Brain microvascular endothelial cell (primary cell): ENCODE results near the gene CLSTN1.

ENCODE experiments used
- DNase-seq: peaks from one replicate; pipeline ENCODE4 v3.0.0-alpha.2; 2020
- H3K27ac ChIP-seq: fragments of 250-450 bp; sonication (Bioruptor Pico); 2 replicates; pipeline ENCODE4 v1.5.1; 2020; ENCODE audit warnings: mild to moderate bottlenecking, moderate library complexity
- H3K27me3 ChIP-seq: fragments of 250-450 bp; sonication (Bioruptor Pico); replicated peaks from 2 replicates; pipeline ENCODE4 v1.5.1; 2020; ENCODE audit warnings: mild to moderate bottlenecking
- H3K36me3 ChIP-seq: fragments of 250-450 bp; sonication (Bioruptor Pico); replicated peaks from 2 replicates; pipeline ENCODE4 v1.5.1; 2020; ENCODE audit warnings: mild to moderate bottlenecking
- H3K4me3 ChIP-seq: 2 replicates; pipeline ENCODE4 v1.5.1; 2011; ENCODE audit warnings: low read depth, mild to moderate bottlenecking, control low read depth, low read length, moderate library complexity
- in situ Hi-C: cut with HindIII; loops from 2 replicates; pipeline ENCODE4 v1.10.0; 2017; ENCODE audit warnings: low sequenced_read_pairs, low pct_ligation_motif_present
- TF ChIP-seq, protein P1 (sequence below): IDR thresholded peaks from 2 replicates; pipeline ENCODE4 v1.5.1; 2011; ENCODE audit warnings: low read depth, mild to moderate bottlenecking, moderate library complexity, low read length, control low read depth, inconsistent platforms; ENCODE audit errors: missing control alignments

The CLSTN1 gene

GRCh38 chr1:9863371-9863770 is 39.6 kb upstream of the CLSTN1 start:
- in situ Hi-C loops: no loop called here
- Histone ChIP-seq H3K27me3 (no peaks in the 10 kb centered on the region), H3K27ac (no peak overlapping the region), H3K4me3 (no peak overlapping the region), H3K36me3 (no peaks in the 10 kb centered on the region)
- TF ChIP-seq, protein P1, sequence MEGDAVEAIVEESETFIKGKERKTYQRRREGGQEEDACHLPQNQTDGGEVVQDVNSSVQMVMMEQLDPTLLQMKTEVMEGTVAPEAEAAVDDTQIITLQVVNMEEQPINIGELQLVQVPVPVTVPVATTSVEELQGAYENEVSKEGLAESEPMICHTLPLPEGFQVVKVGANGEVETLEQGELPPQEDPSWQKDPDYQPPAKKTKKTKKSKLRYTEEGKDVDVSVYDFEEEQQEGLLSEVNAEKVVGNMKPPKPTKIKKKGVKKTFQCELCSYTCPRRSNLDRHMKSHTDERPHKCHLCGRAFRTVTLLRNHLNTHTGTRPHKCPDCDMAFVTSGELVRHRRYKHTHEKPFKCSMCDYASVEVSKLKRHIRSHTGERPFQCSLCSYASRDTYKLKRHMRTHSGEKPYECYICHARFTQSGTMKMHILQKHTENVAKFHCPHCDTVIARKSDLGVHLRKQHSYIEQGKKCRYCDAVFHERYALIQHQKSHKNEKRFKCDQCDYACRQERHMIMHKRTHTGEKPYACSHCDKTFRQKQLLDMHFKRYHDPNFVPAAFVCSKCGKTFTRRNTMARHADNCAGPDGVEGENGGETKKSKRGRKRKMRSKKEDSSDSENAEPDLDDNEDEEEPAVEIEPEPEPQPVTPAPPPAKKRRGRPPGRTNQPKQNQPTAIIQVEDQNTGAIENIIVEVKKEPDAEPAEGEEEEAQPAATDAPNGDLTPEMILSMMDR: no peak
- no peak for DNase-seq

- no peaks in the 10 kb centered on the region for H3K36me3 ChIP-seq
- TF ChIP-seq, protein P1: no peak
- no peak overlapping the region for H3K27ac ChIP-seq
- in situ Hi-C loops: no loop called here
- H3K27me3 ChIP-seq: no peaks in the 10 kb centered on the region
- no peak overlapping the region for H3K4me3 ChIP-seq
- DNase-seq: no peak
Observed at GRCh38 chr1:9861360-9861759, 37.6 kb upstream of the CLSTN1 start.

DNA sequence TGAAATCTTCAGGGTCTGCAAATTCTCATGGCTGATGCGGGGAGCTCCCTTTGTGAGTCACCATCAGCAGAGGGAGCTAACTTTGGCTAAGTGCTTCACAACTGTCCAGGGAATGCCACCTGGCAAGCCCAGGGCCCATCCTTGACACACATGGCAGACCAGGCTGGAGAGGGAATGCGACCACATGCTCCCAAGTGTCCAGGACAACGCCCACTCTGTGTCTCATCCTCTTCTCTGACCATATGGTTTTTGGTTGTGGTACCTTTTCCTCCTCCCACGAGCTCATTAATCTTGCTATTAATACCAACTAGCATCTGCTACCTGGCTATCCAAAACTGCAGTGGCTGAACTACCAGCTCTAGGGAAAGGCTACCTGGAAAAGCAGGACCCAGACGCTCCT is 37.1 kb upstream of the CLSTN1 start:
- Histone ChIP-seq H3K4me3 (no peak overlapping the region), H3K27ac (no peak overlapping the region), H3K27me3 (no peaks in the 10 kb centered on the region), H3K36me3 (no peaks in the 10 kb centered on the region)
- in situ Hi-C loops: no loop called here
- TF ChIP-seq, protein P1: no peak
- no peak for DNase-seq

DNA sequence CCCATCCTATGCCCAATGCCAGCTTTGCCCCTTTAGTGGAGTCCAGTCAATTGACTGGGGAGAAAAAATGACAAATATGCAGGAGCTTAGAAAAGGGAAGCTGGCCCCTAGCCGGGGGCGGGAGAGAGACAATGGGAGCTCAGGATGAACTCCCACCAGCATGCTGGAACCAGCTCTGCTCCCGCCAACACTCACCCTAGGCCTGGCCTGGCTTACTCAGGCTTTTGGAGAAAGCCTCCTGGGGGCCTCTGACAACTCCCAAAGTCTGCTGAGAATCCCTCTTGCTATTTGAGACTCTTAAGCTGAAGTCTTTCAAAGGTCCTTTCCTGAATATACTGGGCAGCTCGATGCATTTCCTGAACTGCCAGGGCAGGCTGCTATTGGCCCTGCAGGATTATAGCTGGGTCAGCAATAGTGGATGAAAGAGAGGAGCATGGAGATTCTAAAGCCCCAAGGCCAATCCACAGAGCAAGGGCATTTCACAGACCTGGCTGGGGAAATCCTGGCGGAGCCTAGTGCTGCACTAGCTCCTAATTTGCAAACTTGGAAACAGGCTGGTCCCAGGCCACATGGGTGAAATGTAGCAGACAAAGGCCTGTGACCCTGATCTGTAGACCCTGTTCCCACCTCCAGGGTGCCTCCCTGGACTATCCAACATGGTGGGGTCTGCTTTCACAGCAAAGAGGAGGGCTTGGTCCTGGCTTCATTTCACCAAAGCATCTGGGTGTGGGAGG is 35.7 kb upstream of the CLSTN1 start:
- Histone ChIP-seq H3K27me3 (no peaks in the 10 kb centered on the region), H3K36me3 (no peaks in the 10 kb centered on the region), H3K4me3 (no peak overlapping the region)

GRCh38 chr1:9858293-9859035 is 34.7 kb upstream of the CLSTN1 start:
- DNase-seq: no peak

More for the DNA sequence above, 35.7 kb upstream of the CLSTN1 start:
- in situ Hi-C loops: no loop called here
- TF ChIP-seq, protein P1: no peak
- no peak for DNase-seq
- H3K27ac ChIP-seq: no peak overlapping the region

More at GRCh38 chr1:9858293-9859035, 34.7 kb upstream of the CLSTN1 start:
- H3K27me3 ChIP-seq: no peaks in the 10 kb centered on the region
- TF ChIP-seq, protein P1: no peak
- H3K27ac ChIP-seq: no peak overlapping the region
- in situ Hi-C loops: no loop called here
- no peaks in the 10 kb centered on the region for H3K36me3 ChIP-seq
- H3K4me3 ChIP-seq: no peak overlapping the region
